ACHN (cell line): ENCODE data around the gene PRLH.
A peak's percentile ranks its signal among the peaks of the same experiment; 100 is the strongest.

ENCODE experiments used
- DNase-seq: peaks from one replicate; pipeline ENCODE4 v3.0.0-alpha.2; 2015
- in situ Hi-C: cut with HindIII; loops from 2 replicates; pipeline ENCODE4 v1.10.0; 2017; ENCODE audit warnings: low sequenced_read_pairs, low pct_ligation_motif_present, low pct_unique_long_range_greater_than_20kb

The PRLH gene

DNA sequence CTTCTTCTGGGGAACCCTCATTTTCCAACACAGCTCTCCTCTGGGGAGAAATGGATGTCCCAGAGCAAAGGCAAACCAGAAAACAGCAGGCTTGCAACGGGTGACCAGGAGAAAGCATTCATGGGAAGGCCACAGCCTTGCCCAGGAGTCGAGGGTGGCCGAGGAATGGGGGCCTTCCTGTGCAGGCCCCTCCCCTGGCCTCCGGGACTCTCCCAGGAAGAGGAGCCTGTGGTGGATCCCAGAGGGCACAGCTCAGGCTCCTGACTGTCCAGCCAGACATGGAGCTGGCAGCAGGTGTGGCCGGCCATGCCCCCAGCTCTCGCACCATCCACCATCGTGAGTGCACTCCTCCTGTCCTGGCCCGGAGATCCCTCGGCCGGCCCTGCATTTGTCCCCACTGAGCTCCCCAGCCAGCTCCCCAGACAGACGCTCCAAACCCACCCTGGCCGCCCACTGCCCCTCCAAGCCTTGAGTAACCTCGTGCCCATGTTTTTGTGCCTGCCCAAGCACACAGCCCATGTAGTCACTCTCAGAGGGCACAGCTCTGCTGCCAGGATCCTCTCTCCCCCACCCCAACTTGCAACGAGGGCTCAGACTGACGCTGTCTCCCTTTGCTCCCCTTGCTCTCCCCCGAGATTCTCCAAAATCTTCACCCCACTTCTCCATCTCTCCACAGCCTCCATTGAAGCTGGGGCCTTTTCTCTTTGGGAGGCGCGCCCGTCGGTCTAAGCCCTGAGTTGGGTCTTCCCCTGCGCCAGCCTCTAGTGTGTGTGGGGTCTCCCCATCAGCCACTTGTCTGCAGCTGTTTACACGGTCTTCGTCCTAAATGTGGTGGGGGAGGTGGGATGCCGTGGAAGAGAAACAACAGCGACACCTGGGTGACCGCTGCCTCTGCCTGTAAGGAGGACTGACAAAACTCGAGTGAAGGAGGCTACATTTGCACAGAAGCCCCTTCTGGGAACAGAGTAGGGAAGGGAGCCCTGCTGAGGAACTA, 9.8 kb downstream of the PRLH start:
- in situ Hi-C loops: no loop called here
- DNase-seq: no peak

DNA sequence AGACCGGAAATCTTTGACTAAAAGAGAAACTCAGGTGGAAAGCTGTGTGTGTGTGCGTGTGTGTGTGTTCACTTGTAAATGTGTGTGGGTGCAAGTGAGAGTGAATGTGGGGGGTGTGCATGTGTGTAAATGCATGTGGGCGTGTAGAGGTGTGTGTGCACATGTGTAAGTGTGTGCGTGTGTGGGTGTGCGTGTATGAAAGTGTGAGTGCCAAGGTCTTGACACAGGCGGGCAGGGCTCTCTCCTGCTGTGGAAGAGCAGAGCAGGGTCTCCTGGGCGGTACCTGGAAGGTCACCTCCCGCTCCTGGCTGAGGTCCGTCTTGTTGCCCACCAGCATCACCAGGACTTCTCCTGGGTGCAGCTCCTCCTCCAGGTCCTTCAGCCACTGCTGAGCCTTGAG, 10.6 kb downstream of the PRLH start:
- no peak for DNase-seq
- in situ Hi-C loops: no loop called here

- in situ Hi-C loops: no loop called here
- DNase-seq: no peak
Observed at GRCh38 chr2:237577458-237577857, 11.1 kb downstream of the PRLH start.

DNA sequence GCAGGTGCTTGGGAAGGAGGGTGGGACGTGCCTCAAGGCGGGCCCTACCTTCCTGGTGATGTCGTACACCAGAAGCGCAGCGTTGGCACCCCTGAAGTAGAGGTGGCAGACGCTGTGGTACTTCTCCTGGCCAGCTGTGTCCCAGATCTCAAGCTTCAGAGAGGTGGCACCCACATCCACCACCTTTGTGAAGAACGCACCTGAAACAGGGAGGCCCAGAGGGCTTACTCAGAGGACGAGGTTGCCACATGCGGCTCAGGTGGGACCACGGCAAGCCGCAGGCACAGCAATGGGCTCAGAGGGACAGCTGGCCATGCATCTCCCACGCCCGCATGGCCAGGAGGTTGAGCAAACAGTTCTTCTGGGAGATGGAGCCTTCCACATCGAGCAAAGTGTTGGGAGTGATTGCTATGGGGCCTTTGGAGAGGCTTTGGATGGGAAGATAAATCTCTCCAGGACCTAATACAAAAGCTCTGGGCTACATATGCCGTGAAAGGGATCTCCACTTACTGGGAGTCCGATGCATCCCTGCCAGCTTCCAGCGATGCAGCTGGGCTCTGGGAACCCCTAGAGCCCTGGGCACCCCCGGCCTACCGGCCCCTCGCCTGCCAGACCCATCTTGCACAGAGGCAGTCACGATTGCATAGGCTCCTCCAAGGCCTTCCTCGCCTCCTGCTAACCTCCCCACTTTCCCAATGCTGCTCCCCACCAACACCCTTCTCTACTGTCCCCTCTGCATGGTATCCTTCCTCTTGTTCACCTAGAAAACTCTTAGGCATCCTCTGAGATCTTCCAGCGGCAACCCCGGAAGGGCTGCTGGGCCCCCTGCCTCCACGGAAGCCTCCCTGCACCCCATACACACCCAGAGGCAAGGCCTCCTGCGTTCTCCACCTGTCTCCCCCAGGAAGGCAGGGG, 11.8 kb downstream of the PRLH start:
- DNase-seq: no peak
- in situ Hi-C loops: no loop called here

- in situ Hi-C loops: no loop called here
- no peak for DNase-seq
Observed at GRCh38 chr2:237581326-237581725, 15.0 kb downstream of the PRLH start.

- peak; percentile 16 for DNase-seq
- in situ Hi-C loops: no loop called here
Observed at GRCh38 chr2:237581751-237582746, 15.7 kb downstream of the PRLH start.

GRCh38 chr2:237583385-237584295, 17.3 kb downstream of the PRLH start:
- no peak for DNase-seq
- in situ Hi-C loops: no loop called here

GRCh38 chr2:237585590-237586221, 19.3 kb downstream of the PRLH start:
- in situ Hi-C loops: no loop called here
- no peak for DNase-seq

- in situ Hi-C loops: no loop called here
- no peak for DNase-seq
Observed at GRCh38 chr2:237588044-237588696, 21.8 kb downstream of the PRLH start.

- in situ Hi-C loops: no loop called here
- peak; percentile 45 for DNase-seq
Observed at GRCh38 chr2:237590272-237591140, 24.1 kb downstream of the PRLH start, which contains the start of gene RAB17. Gene RAB17 (minus strand): TSS chr2:237590734. CDS start chr2:237586154, 4,580 bp downstream.

DNA sequence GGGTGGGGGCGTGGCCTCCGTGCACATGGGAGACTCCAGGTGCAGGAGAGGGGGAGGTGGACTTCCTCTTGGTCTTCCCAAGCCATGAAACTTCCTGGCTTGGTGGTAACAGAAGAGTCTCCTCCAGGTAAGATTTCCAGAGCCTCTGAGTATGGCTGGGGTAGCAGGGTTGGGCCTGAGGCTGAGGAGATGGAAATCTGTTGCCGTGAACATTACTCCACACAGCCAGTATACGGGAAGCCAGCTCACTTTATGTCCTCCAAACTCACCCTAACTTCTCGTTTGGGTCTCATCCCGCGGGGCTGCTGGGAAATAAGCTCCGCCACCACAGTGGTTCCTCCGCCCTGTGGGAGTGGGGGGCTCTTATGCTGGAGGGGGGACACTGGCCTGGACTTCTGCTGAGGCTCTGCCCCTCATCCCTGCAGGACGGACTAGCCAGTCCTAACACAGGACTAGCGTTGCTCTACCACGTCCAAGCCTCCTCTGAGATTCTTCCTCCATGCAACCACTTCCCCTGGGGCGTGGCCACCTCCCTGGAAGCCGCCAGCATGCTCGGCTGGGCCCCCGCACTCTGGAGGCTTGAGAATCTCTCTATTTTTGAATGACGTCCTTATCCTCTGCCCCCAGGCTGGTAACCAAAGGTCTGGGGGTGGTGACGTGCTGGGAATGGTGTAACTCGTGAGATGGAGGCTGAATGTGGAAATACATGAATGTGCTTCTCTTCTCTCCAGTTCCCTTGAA, 24.9 kb downstream of the PRLH start:
- DNase-seq: no peak
- in situ Hi-C loops: no loop called here

DNA sequence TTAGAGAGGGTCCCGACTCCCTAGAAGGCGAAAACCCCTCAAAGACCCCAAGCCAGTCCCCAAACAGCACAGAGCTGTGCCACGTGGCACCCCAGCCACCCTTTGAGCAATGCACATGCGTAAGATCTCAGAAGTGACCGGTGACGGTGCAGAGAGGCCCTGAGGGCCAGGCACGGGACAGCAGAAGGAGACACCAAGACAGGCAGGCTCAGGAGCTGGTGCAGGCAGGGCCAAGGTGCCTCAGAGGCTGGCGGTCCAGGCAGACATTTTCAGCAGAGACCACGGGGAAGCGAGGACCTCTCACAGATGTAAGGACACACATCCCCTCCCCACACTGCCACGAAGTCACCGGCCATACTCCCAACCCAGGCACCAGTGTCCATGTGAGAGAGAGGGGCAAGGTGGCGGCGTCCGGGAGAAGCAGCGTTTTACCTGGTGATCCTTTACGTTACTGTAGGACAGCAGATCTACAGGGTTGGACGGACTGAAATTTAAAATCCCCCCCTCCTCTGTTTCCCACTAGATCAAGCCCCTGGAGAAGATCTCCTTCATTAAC, 26.1 kb downstream of the PRLH start:
- DNase-seq: no peak
- in situ Hi-C loops: no loop called here

- in situ Hi-C loops: no loop called here
- no peak for DNase-seq
Observed at GRCh38 chr2:237593036-237593435, 26.7 kb downstream of the PRLH start.

DNA sequence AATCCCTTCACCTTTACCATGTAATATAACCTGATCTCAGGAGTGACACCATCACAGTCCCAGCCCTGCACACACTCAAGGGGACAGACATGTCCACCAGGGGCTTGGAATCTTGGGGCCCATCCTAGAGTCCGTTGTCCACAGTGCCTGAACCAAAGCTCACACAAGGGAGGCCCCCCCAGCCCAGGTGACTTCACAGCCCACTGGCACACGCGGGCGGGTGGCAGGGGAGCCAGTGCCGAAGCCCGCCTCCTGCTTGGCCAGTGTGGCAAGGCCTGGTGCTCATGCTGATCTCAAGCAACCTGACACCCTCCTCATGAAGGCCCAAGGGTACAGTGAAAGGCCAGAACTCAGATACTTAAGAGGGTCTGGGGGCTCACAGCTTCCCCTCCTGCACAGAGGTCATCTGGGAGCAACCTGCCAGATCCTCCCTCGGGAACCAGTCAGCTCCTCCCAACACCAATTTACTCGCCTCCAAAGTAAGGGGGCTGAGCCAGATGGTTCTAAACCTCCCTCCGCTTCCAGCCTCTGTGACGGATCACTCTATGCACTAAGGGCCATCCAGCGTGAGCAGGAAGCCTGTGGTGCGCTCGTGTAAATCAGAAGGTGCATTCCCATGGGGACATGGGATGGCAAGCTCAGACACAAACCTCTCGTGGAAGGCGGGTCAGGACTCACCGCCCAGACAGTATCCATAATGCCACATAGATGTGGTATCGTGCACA, 27.4 kb downstream of the PRLH start:
- DNase-seq: no peak
- in situ Hi-C loops: no loop called here
